GM18519 (cell line): ENCODE data around the gene GOLGB1.
"Not testable (repeated sequence)": the region's sequence is repeated elsewhere in the genome, so short reads cannot be mapped to it uniquely, and the experiment has no call there.

Source experiments
- ATAC-seq: cut with Tn5 transposase; IDR thresholded peaks from one replicate; pipeline ENCODE4 v1.9.1; 2021; ENCODE audit warnings: mild to moderate bottlenecking, moderate library complexity; ENCODE audit not compliant: unreplicated experiment, low FRiP score

The GOLGB1 gene, protein sequence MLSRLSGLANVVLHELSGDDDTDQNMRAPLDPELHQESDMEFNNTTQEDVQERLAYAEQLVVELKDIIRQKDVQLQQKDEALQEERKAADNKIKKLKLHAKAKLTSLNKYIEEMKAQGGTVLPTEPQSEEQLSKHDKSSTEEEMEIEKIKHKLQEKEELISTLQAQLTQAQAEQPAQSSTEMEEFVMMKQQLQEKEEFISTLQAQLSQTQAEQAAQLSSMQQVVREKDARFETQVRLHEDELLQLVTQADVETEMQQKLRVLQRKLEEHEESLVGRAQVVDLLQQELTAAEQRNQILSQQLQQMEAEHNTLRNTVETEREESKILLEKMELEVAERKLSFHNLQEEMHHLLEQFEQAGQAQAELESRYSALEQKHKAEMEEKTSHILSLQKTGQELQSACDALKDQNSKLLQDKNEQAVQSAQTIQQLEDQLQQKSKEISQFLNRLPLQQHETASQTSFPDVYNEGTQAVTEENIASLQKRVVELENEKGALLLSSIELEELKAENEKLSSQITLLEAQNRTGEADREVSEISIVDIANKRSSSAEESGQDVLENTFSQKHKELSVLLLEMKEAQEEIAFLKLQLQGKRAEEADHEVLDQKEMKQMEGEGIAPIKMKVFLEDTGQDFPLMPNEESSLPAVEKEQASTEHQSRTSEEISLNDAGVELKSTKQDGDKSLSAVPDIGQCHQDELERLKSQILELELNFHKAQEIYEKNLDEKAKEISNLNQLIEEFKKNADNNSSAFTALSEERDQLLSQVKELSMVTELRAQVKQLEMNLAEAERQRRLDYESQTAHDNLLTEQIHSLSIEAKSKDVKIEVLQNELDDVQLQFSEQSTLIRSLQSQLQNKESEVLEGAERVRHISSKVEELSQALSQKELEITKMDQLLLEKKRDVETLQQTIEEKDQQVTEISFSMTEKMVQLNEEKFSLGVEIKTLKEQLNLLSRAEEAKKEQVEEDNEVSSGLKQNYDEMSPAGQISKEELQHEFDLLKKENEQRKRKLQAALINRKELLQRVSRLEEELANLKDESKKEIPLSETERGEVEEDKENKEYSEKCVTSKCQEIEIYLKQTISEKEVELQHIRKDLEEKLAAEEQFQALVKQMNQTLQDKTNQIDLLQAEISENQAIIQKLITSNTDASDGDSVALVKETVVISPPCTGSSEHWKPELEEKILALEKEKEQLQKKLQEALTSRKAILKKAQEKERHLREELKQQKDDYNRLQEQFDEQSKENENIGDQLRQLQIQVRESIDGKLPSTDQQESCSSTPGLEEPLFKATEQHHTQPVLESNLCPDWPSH (N-terminal part only)

DNA sequence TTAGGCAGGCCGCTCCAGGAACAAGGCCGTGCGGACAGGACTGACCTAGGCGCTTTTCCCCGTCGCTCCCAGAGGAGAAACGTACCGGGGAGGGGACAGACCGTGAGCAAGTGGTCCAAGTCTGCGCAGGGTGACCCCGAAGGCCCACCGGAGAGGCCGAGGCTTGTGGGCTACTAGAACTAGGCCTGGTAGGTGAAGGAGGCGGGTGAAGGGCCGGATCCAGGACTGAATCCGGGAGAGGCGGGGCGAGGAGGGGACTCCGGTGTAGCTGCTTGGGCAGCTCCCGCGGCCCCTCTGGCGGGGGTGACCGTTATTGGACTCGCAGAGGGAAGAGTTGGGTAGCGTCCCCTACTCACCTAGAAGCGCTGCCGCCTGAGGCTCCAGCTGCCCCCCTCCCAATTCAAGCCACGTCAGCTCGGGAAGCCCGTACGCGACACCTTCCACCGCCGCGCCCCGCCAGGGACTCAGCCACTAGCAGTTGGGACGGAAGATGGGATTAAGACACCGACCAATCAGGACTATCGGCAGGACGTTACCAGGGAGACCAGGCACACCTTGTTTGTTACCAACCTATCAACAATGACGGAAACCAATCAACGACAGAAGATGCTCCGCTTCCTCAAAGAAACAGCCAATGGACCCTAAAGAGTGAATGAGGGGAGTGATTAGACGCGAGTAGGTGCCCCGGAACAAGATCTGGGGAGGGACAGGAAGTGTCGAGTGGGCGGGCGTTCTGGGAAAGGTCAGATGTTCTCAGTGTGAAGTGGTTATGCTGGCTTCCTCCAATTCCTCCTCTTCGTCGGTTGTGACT lies at the start of gene GOLGB1:
Gene GOLGB1, minus strand, starts transcription at position 466 of the 811 bp plus-strand sequence. CDS start 18,770 bp downstream, outside the sequence.
- ATAC-seq = peak; percentile 97

DNA sequence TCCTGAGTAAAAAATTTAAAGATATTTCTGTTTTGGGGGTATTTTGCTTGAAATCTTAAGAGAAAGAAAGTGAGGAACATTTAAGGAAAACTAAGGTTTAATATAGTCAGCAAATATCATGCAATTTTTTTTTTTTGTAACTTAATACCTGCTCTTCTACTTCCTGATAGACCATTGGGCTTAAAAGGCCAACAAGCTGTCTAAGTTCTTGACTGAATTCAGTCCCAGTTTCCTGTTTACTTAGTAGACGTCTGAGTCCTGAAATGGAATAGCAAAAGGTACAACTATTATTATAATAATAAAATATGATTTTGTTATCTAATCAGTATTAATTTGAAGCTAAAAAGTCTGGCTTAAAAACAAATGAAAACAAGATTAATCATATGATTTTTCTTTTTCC lies 47.4 kb upstream of the GOLGB1 start:
- no peak for ATAC-seq

DNA sequence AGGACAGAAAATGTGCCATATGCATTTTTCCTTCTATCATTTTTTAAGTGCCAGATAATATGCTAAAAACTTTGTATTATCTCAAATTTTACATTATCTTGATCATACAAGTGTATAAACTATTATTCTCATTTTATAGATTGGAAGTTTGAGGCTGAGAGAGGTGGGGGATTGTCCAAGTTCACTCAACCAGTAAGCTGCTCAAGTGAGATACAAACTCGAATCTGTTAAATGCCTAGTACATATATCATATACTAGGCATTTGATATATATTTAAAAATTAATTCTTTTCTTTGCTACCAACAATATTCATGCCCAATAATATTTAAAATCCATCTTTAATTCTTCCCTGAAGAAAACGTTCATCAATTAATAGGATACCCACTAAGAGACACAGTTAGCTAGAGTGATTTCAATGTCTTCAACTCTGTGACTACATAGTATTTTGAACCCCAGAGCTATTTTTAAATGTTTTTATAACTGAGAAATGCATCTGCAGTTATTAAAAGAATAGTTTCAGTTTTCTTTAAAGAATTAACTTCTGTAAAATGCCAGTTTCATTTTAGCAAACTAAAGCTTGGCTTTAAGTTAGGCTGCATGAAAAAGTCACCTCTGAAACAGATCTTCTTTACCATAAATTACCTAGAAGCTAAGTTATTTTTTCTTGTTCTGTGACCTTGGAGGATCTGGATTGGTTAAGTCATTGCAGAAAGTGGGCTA lies 44.9 kb upstream of the GOLGB1 start:
- no peak for ATAC-seq

DNA sequence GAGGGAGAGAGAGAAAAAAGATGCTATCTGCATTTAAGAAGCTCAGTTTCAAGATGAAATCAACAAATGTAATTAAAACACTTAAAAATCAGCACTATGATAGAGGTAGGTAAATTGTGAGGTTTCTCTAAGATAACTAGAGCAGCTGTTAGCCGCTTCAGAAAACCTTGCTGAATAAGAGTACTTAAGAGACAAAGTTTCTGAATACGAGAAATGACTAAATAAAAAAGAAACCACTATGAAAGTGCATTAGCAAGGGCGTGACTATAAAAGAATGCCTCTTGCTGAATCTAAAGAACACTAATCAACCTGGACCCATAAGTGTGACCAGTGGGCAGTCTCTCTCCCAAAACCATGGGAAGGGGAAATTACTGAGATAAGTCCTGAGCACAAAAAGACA lies 43.5 kb upstream of the GOLGB1 start:
- no peak for ATAC-seq

DNA sequence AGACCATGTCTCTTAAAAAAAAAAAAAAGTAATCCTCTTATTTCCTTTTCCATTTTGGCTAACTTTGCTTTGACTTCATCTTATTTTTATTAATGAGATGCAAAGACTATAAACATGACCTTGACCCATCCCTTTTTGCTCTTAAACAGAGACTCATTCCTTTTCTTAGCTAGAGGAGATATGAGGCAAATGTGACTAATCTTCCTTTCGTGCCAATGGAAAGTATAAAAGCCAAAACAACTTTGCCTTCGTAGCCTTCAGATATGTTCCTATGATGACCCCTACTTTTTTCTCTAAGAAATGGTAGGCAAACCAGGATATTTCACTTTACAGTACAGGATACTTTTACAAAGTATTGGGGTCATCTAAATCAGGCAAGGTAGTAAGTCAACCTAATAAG lies 36.9 kb upstream of the GOLGB1 start:
- ATAC-seq = no peak

DNA sequence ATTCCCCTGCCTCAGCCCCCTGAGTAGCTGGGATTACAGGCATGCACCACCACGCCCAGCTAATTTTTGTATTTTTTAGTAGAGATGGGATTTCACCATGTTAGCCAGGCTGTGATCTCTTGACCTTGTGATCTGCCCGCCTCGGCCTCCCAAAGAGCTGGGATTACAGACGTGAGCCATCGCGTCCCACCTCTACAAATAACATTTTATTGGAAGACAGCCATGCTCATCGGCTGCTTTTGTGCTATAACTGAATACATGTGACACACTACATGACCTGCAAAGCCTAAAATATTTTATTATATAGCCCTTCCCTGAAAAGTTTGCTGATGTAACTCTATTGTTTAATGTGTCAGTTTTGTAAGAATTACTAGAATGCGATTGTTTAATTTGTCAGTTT lies 33.2 kb upstream of the GOLGB1 start:
- not testable (repeated sequence) for ATAC-seq

DNA sequence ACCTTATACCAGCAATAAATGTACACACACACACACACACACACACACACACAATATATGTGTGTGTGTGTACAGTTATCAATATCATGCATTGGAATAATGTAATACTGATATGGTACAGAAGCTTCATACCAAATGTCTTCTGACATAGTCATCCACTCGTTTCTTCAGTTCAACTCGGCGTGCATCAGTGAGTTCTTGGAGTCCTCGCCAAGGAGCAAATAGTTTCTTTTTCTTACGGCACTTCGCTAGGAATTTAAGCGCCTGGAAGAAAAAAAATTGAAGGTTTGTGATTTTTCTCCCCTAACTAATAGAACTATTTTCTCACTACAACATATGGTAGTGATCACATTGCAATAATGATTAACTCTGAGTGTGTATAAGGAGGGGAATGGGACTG lies 32.1 kb upstream of the GOLGB1 start:
- no peak for ATAC-seq

DNA sequence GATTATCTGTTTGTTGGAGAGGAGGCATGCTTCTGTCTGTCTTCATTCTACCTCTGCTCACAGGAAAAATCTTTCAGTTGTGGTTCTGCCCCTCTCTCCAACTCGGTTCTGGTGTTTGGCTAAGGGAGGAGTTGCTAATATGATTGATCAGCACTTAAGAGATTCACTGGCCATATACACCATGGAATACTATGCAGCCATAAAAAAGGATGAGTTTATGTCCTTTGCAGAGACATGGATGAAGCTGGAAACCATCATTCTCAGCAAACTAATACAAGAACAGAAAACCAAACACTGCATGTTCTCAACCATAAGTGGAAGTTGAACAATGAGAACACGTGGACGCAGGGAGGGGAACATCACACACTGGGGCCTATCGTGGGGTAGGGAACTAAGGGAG lies 25.6 kb upstream of the GOLGB1 start:
- not testable (repeated sequence) for ATAC-seq

DNA sequence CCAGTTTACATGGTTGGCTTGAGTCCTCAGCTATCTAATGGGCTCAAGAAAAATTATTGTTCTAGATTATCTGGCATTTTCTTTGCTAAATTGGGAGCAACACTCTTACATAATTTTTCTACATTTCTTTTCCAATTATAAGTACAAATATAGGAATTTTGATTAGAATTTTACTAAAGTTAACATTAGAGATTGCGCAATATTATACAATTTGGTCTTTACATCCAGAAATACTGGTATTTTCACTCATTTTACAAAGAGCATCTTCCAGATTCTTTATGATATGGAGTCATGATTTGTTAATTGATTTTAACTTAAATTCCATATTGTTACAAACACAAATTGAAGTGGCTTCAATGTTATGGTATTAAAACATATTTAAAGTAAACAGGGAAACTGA lies 19.7 kb upstream of the GOLGB1 start:
- no peak for ATAC-seq

DNA sequence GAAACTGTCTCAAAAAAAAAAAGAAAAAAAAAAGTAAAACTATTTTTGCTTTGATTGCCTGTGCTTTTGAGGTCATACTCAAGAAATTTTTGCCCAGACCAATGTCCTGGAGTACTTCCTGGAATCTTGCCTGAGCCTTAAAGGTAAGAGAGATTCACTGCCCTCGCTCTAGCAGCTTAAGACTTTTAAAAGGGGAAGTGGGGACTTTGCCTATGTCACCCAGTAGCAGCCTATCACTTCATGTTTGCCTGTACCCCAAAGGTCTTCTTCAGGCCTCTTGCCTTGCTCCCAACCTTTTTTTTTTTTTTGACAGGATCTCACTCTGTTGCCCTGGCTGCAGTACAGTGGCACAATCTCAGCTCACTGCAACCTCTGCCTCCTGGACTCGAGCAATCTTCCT lies 18.9 kb upstream of the GOLGB1 start:
- ATAC-seq = no peak

DNA sequence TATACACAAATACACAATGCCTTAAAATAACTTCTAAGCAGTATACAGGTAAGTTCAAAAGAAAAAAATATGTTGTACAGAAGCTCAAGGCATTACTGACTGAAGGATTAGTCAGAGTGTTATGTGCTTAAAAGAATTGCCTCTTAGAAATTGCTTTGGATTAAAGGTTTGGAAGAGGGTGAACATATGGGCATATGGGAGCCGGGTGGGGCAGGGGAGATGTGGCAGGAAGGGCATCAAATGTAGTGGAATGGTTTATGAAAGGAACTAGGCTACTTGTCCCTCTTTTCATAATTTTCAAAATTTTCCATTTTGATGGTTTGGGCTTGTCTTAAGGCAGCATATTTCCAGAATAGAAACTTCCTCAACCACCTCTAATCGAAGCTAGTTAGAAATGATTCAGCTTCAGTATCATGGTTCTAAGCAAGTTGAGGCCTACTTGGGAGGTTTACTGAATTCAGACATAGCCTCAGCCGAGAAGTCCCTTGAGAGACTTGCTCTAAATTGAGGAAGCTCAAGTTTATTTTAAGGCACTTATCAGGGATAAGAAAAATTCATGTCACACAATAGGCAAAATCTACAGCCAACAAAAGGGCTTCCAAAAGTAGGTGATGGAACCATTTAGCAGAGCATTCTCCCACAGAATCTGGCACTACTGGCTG lies 10.1 kb upstream of the GOLGB1 start:
- ATAC-seq = no peak

DNA sequence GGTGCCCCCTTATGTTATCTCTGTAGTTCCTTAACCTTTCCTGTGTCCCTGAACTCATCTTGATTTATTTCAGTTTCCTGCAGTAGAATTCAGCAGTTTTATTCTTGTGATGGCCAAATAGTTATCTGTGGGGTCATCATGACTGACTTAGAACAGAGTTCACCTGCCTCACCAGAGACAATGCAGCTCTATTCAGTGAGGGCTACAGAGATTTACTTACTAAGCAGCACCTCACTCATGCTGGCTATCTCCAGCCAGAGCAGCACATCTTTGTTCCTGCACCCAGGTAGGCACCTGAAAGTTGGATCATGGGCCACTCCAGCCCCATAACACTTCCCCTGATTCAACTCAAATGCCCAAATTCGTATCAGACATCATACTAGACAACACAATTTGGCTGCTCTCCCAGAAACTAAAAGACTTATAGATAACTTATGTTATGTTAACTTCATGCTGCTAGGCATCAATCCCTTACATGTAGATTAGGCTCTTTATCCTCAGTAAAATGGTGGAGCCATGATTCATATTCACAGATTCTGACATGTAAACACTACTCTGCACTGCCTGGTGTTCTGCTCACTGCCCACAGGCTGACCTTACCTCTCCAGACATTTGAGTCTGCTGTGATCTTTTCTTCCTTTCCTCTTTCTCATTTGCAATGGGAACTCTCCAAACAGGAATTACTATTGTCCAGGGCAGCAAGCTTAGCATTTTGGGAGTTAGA lies 9.3 kb upstream of the GOLGB1 start:
- no peak for ATAC-seq

DNA sequence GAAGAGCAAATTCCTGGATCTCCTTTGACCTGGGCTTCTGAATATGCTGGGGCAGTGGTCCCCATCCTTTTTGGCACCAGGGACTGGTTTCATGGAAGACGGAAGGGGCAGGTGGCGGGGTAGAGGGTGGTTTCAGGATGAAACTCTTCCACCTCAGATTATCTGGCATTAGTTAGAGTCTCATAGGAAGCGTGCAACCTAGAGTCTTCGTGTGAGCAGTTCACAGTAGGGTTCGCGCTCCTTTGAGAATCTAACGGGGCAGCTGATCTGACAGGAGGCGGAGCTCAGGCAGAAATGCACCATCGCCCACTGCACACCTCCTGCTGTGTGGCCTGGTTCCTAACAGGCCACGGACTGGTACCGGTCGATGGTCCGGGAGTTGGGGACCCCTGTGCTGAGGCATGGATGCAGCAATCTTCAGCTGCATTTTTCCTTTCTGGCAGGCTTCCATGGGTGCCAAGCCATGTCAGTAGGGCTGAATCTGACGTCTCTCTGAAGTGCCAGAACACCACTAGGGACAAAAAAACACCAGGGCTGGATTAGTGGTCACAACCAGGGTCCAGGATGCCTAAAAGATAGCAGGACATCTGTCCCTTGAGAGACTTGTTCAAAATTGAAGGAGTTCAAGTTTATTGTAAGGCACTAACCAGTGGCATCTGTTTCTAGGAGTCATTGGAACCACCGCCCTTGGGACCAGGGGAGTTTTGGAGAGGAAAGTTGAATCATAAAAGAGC lies 8.4 kb upstream of the GOLGB1 start:
- no peak for ATAC-seq

DNA sequence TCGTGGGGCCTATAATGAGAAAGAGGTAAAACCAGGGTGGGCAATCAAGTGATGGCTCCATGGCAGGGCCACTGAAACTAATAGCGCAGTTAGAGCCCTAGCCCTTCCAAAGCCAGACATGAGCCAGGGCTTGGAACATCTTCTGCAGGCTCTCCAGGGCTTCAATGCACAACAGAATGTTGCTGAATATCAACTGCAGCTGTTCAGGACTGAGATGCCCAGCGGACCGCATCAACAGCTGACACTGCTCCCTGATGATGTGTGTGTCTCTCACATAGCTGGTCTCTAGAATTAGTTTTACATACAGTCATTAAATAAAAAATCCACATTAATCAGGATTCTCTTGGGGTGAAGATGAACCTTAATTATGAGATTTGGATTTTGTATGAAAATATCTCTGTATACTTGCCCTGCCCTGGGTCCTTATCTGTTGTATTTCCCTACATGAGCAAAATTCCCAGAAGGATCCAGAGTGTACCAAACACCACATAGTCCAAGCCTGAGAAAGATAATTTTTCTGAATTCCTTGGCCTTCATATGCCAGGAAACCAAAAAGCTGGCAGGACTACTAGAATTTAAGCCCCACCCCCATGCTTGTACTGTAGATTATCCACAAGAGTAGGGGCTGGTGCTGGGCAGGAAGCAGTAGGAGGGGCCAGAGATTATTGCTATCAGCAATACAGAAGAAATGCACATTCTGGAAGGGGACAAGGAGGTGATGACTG lies 7.7 kb upstream of the GOLGB1 start:
- ATAC-seq = no peak

DNA sequence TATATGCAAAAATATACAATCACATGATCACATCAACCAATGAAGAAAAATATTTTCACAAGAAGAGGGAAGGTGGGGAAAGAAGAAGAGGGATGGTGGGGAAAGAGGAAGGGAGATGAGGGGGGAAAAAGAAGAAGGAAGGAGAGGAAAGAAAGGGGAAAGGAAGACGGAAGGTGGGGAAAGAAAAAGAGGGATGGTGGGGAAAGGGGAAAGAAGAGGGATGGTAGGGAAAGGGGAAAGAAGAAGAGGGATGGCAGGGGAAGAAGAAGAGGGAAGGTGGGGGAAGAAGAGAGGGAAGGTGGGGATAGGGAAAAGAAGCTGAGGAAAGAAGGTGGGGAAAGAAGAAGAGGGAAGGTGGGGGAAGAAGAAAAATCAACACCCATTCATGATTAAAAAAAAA lies 3.2 kb upstream of the GOLGB1 start:
- ATAC-seq = no peak

DNA sequence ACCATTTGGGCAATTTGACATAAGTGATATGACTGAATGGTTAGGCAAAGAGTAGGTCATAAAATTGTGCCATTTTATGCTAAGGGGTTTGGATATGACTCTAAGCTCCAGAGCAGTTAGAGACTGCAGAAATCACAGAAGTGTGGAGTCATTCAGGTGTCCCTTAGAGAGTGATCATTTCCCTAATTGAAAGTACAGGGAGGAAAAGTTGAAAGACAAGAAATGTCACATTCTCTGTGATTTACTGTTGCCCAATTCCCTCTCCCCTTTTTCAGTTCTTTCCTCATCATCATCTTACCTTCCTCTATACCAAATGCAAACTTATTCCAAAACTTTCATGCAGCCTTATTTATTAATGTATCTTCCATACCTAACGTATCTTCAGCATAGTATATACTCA lies 2.7 kb upstream of the GOLGB1 start:
- no peak for ATAC-seq

DNA sequence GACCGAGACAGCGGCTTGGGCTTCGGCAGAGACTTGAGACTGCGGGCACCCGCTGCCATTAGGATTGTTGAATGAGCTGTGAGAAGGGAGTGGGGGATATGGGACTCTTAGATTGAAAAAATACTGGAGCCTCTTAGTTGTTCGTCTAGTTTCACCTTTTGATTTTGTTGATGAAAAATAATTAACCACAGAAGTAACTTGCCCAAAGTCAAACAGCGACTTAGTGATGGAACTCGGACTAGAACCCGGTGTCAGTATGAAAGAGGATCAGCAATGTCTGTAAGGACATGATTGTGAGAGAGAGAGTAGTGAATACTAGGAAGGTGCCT lies 510 bp upstream of the GOLGB1 start:
- ATAC-seq = no peak
